Left forelimb (tissue), 1 donor: ENCODE results near the gene YBX3.

Source experiments
- DNase-seq: peaks from one replicate; pipeline ENCODE4 v3.0.0-alpha.2; 2018; ENCODE audit warnings: low spot score

Gene YBX3

GRCh38 chr12:10669533-10669932 is 53.6 kb downstream of the YBX3 start:
- no peak for DNase-seq

GRCh38 chr12:10668526-10668925 is 54.6 kb downstream of the YBX3 start:
- no peak for DNase-seq

- DNase-seq: no peak
Measured at GRCh38 chr12:10667581-10667980, 55.5 kb downstream of the YBX3 start.

GRCh38 chr12:10664499-10664898 is 58.6 kb downstream of the YBX3 start:
- DNase-seq: no peak

- no peak for DNase-seq
Measured at GRCh38 chr12:10663869-10664268, 59.3 kb downstream of the YBX3 start.

- no peak for DNase-seq
Measured at GRCh38 chr12:10661338-10661737, 61.8 kb downstream of the YBX3 start.

GRCh38 chr12:10654003-10654402 is 69.1 kb downstream of the YBX3 start:
- DNase-seq: no peak

- no peak for DNase-seq
Measured at GRCh38 chr12:10652192-10652591, 70.9 kb downstream of the YBX3 start.
